ENCODE results near the gene TRAPPC3.

TRAPPC3 gene

GRCh38 chr1:36107394-36107793 is 41.9 kb downstream of the TRAPPC3 start:
- TF ChIP-seq CTCF (IDR thresholded peaks at IDR 0.05; ENCODE audit: insufficient read depth, missing control alignments): no peak
- DNase-seq (ENCODE audit: insufficient read length, low spot score): no peak

GRCh38 chr1:36106269-36106668 is 43.0 kb downstream of the TRAPPC3 start:
- no peak for TF ChIP-seq CTCF (IDR thresholded peaks at IDR 0.05; ENCODE audit: insufficient read depth, missing control alignments)
- FAIRE-seq (no peak), DNase-seq (ENCODE audit: insufficient read length, low spot score) (no peak)

More at GRCh38 chr1:36107394-36107793, 41.9 kb downstream of the TRAPPC3 start:
- no peak for FAIRE-seq

GRCh38 chr1:36101546-36101945 is 47.7 kb downstream of the TRAPPC3 start:
- DNase-seq (ENCODE audit: insufficient read length, low spot score): no peak
- no peak for FAIRE-seq
- TF ChIP-seq CTCF (IDR thresholded peaks at IDR 0.05; ENCODE audit: insufficient read depth, missing control alignments): no peak

GRCh38 chr1:36100376-36100775 is 48.9 kb downstream of the TRAPPC3 start:
- TF ChIP-seq CTCF (IDR thresholded peaks at IDR 0.05; ENCODE audit: insufficient read depth, missing control alignments): no peak
- DNase-seq (ENCODE audit: insufficient read length, low spot score) (no peak), FAIRE-seq (no peak)

GRCh38 chr1:36099681-36100341 is 49.5 kb downstream of the TRAPPC3 start:
- no peak for FAIRE-seq

GRCh38 chr1:36098650-36099365 is 50.5 kb downstream of the TRAPPC3 start:
- no peak for FAIRE-seq
- no peak for TF ChIP-seq CTCF (IDR thresholded peaks at IDR 0.05; ENCODE audit: insufficient read depth, missing control alignments)
- no peak for DNase-seq (ENCODE audit: insufficient read length, low spot score)

More at GRCh38 chr1:36099681-36100341, 49.5 kb downstream of the TRAPPC3 start:
- peak; percentile 91 for TF ChIP-seq CTCF (IDR thresholded peaks at IDR 0.05; ENCODE audit: insufficient read depth, missing control alignments)
- peak; percentile 71 for DNase-seq (ENCODE audit: insufficient read length, low spot score)
